Vagina (tissue), 2 donors: Measurements from ENCODE around the gene HEBP2.

Source experiments
- CTCF ChIP-seq, 3 experiments: fragments of 450-650 bp in 2 of 3; fragments of 200-600 bp in 1 of 3; sonication (generic) in 1 of 3; IDR thresholded peaks; one replicate each; pipeline ENCODE4 v1.5.1; 2017 to 2019; ENCODE audit warnings: antibody characterized with exemption in 3 of 3, mild to moderate bottlenecking in 2 of 3, moderate library complexity in 2 of 3
- POLR2A ChIP-seq, 2 donors: fragments of 450-650 bp; IDR thresholded peaks; one replicate each; pipeline ENCODE4 v1.6.1; 2017; ENCODE audit warnings: antibody characterized with exemption in 2 of 2, mild to moderate bottlenecking in 2 of 2, moderate library complexity in 2 of 2
- POLR2AphosphoS5 ChIP-seq, 2 donors: sonication (generic); formaldehyde crosslinking; IDR thresholded peaks; one replicate each; pipeline ENCODE4 v1.9.0; 2017; ENCODE audit warnings: antibody characterized with exemption in 2 of 2, mild to moderate bottlenecking in 2 of 2, low read depth in 1 of 2; ENCODE audit not compliant: insufficient read depth in 1 of 2

DNA sequence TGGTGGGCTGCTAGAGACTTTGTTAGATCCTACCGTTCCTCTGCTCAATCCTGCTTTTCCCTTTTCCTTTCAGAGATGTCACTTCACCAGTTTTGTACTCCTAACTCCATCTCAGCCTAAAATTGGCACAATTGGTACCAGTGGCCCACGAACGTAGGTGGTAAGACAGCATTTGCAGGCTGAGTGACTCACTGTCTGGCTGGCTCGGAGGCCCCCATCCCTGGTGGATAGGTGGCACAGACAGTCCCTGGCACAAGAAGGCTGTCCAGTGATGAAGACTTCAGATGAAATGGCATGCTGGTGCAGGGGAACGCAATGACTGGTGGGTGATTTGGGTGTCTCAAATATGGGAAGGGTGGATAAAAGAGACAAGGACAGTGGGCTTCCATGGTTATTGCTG is 11.1 kb downstream of the HEBP2 start:
- TF ChIP-seq CTCF (IDR thresholded peaks at IDR 0.05) (no peak), POLR2A (IDR thresholded peaks at IDR 0.05) (no peak), POLR2AphosphoS5 (IDR thresholded peaks at IDR 0.05; ENCODE audit: insufficient read depth in 1 of 2, low read depth in 1 of 2) (no peak)
